ENCODE data around the gene SLC4A1AP. TPM values are rescaled to one million over a fixed set of nuclear protein-coding genes. Genes with fewer than 3 reads are reported as not detected.

The SLC4A1AP gene
- total RNA-seq, 2 experiments from 2014 or later: 19.1 to 19.3 TPM

DNA sequence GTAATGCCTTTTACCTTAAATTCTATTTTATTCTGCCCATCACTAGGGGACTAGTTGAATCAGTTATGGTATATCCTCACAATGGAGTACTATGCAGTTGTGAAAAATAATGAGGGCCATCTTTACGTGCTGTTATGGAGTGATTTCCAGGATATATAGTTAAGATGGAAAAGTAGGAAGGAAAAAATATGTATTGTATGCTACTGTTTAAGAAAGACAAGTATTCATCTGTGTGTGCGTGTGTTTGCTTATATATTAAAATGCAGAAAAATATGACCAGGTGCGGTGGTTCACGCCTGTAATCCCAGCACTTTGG lies 75.3 kb downstream of the SLC4A1AP start:
- Mint-ChIP-seq H3K9me3 (peaks cover 2% of the 10 kb centered on the region), H3K4me1 (ENCODE audit: low read depth) (peaks cover 14% of the 10 kb centered on the region), H3K4me3 (no peak overlapping the region), H3K27ac (no peak overlapping the region), H3K27me3 (no peaks in the 10 kb centered on the region), H3K36me3 (ENCODE audit: low read depth) (peaks cover 4% of the 10 kb centered on the region)
- DNase-seq (no peak), ATAC-seq (no peak)
- TF ChIP-seq, protein P1, sequence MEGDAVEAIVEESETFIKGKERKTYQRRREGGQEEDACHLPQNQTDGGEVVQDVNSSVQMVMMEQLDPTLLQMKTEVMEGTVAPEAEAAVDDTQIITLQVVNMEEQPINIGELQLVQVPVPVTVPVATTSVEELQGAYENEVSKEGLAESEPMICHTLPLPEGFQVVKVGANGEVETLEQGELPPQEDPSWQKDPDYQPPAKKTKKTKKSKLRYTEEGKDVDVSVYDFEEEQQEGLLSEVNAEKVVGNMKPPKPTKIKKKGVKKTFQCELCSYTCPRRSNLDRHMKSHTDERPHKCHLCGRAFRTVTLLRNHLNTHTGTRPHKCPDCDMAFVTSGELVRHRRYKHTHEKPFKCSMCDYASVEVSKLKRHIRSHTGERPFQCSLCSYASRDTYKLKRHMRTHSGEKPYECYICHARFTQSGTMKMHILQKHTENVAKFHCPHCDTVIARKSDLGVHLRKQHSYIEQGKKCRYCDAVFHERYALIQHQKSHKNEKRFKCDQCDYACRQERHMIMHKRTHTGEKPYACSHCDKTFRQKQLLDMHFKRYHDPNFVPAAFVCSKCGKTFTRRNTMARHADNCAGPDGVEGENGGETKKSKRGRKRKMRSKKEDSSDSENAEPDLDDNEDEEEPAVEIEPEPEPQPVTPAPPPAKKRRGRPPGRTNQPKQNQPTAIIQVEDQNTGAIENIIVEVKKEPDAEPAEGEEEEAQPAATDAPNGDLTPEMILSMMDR (IDR thresholded peaks at IDR 0.05): no peak
- intact Hi-C loops (cut with micrococcal nuclease): no loop called here
- ChIA-PET CTCF (no interaction called here), POLR2A (no interaction called here)

DNA sequence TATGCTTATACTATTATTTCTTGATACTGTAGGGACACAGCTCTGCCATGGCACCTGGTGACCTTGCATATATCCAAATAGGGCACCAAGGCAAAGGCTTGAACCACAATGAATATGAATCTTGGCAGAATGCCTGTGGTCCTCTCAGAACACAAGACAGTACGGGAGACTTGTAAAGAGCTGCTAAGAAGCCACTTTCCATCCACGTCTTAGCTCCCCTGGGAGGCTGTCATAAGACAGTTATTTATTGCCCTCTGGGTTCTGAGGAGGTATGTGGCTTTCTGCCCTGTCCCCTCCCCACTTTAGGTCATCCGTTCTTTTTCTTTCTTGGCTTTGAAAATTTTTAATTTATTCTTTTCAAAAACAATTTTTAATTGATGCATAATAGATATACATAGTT lies 78.0 kb downstream of the SLC4A1AP start:
- Mint-ChIP-seq H3K27me3 (peaks cover 1% of the 10 kb centered on the region), H3K9me3 (no peaks in the 10 kb centered on the region), H3K27ac (no peak overlapping the region), H3K4me3 (no peak overlapping the region), H3K4me1 (ENCODE audit: low read depth) (no peaks in the 10 kb centered on the region), H3K36me3 (ENCODE audit: low read depth) (no peaks in the 10 kb centered on the region)
- intact Hi-C loops (cut with micrococcal nuclease): no loop called here
- ChIA-PET CTCF (interaction anchor here (1.1 to 1.8 kb wide), 3 partner anchors 12 to 38 kb away, joined by 4 to 5 read pairs (median 4); no protein-coding TSS in a partner anchor), POLR2A (no interaction called here)
- TF ChIP-seq, protein P1 (IDR thresholded peaks at IDR 0.05): no peak
- no peak for DNase-seq
- no peak for ATAC-seq

DNA sequence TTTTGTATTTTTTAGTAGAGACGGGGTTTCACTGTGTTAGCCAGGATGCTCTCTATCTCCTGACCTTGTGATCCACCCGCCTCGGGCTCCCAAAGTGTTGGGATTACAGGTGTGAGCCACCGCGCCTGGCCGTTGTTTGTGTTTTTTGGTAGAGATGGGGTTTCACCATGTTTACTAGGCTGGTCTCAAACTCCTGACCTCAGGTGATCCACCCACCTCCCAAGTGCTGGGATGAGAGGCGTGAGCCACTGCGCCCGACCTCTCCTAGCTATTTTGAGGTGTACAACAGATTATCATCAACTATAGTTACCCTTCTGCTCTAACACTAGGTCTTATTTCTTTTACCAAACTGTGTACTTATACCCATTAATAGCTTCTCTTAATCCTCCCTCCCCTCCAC lies 78.9 kb downstream of the SLC4A1AP start:
- Mint-ChIP-seq H3K4me3 (no peak overlapping the region), H3K4me1 (ENCODE audit: low read depth) (no peaks in the 10 kb centered on the region), H3K27me3 (peaks cover 1% of the 10 kb centered on the region), H3K27ac (no peak overlapping the region), H3K9me3 (no peaks in the 10 kb centered on the region), H3K36me3 (ENCODE audit: low read depth) (no peaks in the 10 kb centered on the region)
- ATAC-seq: no peak
- ChIA-PET CTCF (interaction anchor here (1.1 to 1.8 kb wide), 3 partner anchors 12 to 39 kb away, joined by 4 to 5 read pairs (median 4); no protein-coding TSS in a partner anchor), POLR2A (no interaction called here)
- no peak for DNase-seq
- intact Hi-C loops (cut with micrococcal nuclease): no loop called here
- TF ChIP-seq, protein P1 (IDR thresholded peaks at IDR 0.05): no peak

Other genes with a start within 250 kb of the SLC4A1AP start
- gene NRBP1, start 235.3 kb upstream of the SLC4A1AP start, total RNA-seq: 10 to 100 TPM; 60.5 to 62.1 TPM
- 1 to 10 TPM; 4.2 to 4.3 TPM for gene KRTCAP3, start 221.5 kb upstream of the SLC4A1AP start, total RNA-seq
- 10 to 100 TPM; 12.1 to 13.2 TPM for gene IFT172, start 174.1 kb upstream of the SLC4A1AP start, total RNA-seq
- gene FNDC4, start 168.7 kb upstream of the SLC4A1AP start, total RNA-seq: not detected
- gene GCKR, start 167.1 kb upstream of the SLC4A1AP start, total RNA-seq: not detected
- gene ZNF512, start 80.8 kb upstream of the SLC4A1AP start, total RNA-seq: 10 to 100 TPM; 29.2 to 31.5 TPM
- gene CCDC121, start 34.9 kb upstream of the SLC4A1AP start, total RNA-seq: under 1 TPM; 0.40 to 0.43 TPM
- 10 to 100 TPM; 37.6 to 41.2 TPM for gene GPN1, start 34.8 kb upstream of the SLC4A1AP start, total RNA-seq
- gene SUPT7L, start 275 bp upstream of the SLC4A1AP start, total RNA-seq: 10 to 100 TPM; 21.8 to 22.6 TPM
- 10 to 100 TPM; 54.6 to 59.2 TPM for gene MRPL33, start 107.8 kb downstream of the SLC4A1AP start, total RNA-seq
- 1 to 10 TPM; 7.2 to 8.9 TPM for gene RBKS, start 226.5 kb downstream of the SLC4A1AP start, total RNA-seq
- gene BABAM2, start 226.8 kb downstream of the SLC4A1AP start, total RNA-seq: 10 to 100 TPM; 66.8 to 68.4 TPM

All from activated CD8-positive, alpha-beta T cell treated with anti-CD3 and anti-CD28 coated beads for 36 hours (primary cell).